PC-9 (cell line): ENCODE results near the gene OR5I1. TPM values are rescaled to one million over a fixed set of nuclear protein-coding genes. Genes with fewer than 3 reads are reported as not detected.

ENCODE experiments used
- total RNA-seq: library from RNA; stranded (reverse); gene quantifications from 2 replicates; pipeline ENCODE4 v1.2.3, GENCODE V29; 2021

The OR5I1 gene
- total RNA-seq, 1 experiment from 2014 or later = not detected

Other genes starting within 250 kb of the OR5I1 start
- gene OR5D13, start 163.0 kb downstream of the OR5I1 start, total RNA-seq = not detected in 2 replicates
- not detected in 2 replicates for gene OR5D14, start 140.8 kb downstream of the OR5I1 start, total RNA-seq
- gene OR5L1, start 125.0 kb downstream of the OR5I1 start, total RNA-seq = not detected in 2 replicates
- not detected in 2 replicates for gene OR5D18, start 116.8 kb downstream of the OR5I1 start, total RNA-seq
- not detected in 2 replicates for gene OR5L2, start 109.2 kb downstream of the OR5I1 start, total RNA-seq
- gene OR5D16, start 97.6 kb downstream of the OR5I1 start, total RNA-seq = not detected in 2 replicates
- gene TRIM51, start 53.1 kb downstream of the OR5I1 start, total RNA-seq = not detected in 2 replicates
- not detected in 2 replicates for gene OR5W2, start 21.8 kb downstream of the OR5I1 start, total RNA-seq
- not detected in 2 replicates for gene OR10AG1, start 33.5 kb upstream of the OR5I1 start, total RNA-seq
- not detected in 2 replicates for gene OR5F1, start 58.2 kb upstream of the OR5I1 start, total RNA-seq
- not detected in 2 replicates for gene OR5AS1, start 91.3 kb upstream of the OR5I1 start, total RNA-seq
- not detected in 2 replicates for gene OR8I2, start 156.9 kb upstream of the OR5I1 start, total RNA-seq
- not detected in 2 replicates for gene OR8H2, start 167.3 kb upstream of the OR5I1 start, total RNA-seq
- not detected in 2 replicates for gene OR8H3, start 186.0 kb upstream of the OR5I1 start, total RNA-seq
- gene OR8J3, start 203.8 kb upstream of the OR5I1 start, total RNA-seq = not detected in 2 replicates
- not detected in 2 replicates for gene OR8K5, start 223.9 kb upstream of the OR5I1 start, total RNA-seq
- gene OR5J2, start 240.2 kb upstream of the OR5I1 start, total RNA-seq = not detected in 2 replicates